ENCODE measurements around the gene SULF2.

- TF ChIP-seq CTCF (conservative IDR thresholded peaks at IDR 0.05) (no peak), EZH2 (IDR thresholded peaks at IDR 0.05; ENCODE audit: low read depth) (no peak)
Observed at GRCh38 chr20:47749339-47749738, 35.9 kb downstream of the SULF2 start.

Data from PC-9 (cell line).